KBM-7 (cell line): ENCODE data around the gene TBL1XR1.
A peak's percentile ranks its signal among the peaks of the same experiment; 100 is the strongest.
"Not testable (repeated sequence)": the region's sequence is repeated elsewhere in the genome, so short reads cannot be mapped to it uniquely, and the experiment has no call there.

ENCODE experiments used
- DNase-seq: peaks from one replicate; pipeline ENCODE4 v3.0.0-alpha.2; 2015
- in situ Hi-C: fragments of 300-500 bp; cut with MboI; formaldehyde crosslinking; loops from 2 replicates; pipeline ENCODE4 v1.14.3; 2020; ENCODE audit warnings: low sequenced_read_pairs, low pct_unique_long_range_greater_than_20kb, mixed read lengths

Gene TBL1XR1

DNA sequence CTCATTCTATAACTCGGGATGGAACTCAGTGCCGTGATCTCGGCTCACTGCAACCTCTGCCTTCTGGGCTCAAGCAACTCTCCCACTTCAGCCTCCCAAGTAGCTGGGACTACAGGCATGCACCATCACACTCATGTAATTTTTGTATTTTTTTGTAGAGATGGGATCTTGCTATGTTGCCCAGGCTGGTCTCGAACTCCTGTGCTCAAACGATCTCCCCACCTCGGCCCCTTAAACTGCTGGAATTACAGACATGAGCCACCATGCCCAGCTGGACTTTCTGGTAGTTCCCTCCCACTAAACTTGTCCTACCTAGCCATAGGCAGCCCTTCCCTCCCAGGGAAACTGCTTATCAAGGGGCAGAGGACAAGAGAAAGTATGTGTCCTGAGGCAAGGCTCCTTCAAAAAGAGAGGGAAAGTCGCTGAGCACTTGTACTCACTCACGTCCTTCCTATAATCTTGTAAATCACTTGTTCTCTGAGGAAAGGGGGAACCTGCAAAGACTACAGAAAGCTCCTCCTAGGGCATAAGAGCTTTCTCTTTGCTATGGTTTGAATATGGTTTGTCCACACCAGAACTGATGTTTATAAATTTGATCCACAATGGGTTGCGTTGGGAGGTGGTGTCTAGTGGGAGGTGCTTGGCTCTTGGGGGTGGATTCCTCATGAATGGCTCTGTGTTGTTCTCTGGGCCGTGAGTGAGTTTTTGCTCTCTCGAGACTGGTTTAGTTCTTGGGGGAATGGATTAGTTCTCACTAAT, 13.6 kb upstream of the TBL1XR1 start:
- in situ Hi-C loops, result no loop called here
- no peak for DNase-seq

DNA sequence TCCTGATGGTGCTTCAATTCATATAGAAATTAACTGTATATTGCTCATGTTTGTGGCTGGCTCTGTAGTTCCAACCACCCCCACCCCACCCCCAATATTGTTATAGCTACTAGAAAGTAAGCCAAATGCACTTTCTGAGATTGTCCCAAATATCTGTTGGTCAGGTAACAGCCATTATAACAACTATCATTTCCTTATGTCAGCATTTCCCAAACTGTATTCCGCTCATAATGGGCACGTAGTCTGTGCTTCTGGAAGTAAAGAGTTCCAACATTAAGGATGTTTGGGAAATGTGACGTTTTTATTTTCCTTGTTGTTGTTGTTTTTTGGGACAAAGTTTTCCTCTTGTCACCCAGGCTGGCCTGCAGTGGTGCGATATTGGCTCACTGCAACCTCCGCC, 12.2 kb upstream of the TBL1XR1 start:
- in situ Hi-C loops, result no loop called here

DNA sequence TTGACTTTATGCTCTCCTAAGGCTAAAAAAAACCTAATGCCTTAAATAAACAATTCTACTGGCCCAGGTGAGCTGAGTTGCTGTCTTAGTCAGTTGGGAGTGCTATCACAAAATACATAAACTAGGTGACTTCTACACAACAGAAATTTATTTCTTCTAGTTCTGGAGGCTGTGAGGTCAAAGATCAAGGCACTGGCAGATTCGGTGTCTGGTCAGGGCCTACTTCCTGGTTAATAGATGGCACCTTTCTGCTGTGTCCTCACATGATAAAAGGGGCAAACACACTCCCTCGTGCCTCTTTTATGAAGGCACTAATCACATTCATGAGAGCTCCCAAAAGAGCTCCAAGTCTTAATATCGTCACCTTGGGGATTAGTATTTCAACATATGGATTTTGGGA, 11.5 kb upstream of the TBL1XR1 start:
- DNase-seq, result no peak

More for the DNA sequence above, 12.2 kb upstream of the TBL1XR1 start:
- no peak for DNase-seq

DNA sequence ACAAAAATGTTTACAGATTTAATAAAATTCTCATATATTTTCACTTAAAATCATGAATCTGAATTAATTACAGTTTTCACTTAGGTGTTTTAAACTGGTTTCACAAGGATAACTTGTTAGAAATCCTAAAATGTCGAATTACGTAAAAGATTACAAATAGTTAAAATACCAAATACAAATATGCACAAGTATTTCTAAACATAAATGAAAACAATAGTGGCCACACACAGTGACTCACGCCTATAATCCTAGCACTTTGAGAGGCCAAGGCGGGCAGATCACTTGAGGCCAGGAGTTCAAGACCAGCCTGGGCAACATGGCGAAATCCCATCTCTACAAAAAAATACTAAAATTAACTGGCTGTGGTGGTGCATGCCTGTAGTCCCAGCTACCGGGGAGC, 10.9 kb upstream of the TBL1XR1 start:
- in situ Hi-C loops, result no loop called here
- no peak for DNase-seq

More for the DNA sequence above, 11.5 kb upstream of the TBL1XR1 start:
- in situ Hi-C loops, result no loop called here

DNA sequence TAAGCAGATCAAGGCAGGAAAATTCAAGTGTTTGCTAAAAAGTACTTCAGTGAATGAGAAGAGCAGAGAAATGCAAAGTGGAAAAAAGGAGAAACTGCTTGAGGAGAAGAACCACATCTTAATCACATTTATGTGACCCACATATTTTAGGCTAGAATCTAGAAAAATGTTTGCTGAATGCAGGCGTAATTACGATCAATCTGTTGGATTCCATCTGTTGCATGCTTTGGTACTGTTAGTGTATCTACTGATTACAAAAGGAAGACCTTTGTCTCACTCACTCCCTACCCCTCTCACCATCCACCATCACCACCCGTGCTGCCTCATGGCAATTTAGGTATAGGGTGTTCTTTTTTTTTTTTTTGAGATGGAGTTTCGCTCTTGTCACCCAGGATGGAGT, 9.7 kb upstream of the TBL1XR1 start:
- in situ Hi-C loops, result no loop called here
- DNase-seq, result no peak

DNA sequence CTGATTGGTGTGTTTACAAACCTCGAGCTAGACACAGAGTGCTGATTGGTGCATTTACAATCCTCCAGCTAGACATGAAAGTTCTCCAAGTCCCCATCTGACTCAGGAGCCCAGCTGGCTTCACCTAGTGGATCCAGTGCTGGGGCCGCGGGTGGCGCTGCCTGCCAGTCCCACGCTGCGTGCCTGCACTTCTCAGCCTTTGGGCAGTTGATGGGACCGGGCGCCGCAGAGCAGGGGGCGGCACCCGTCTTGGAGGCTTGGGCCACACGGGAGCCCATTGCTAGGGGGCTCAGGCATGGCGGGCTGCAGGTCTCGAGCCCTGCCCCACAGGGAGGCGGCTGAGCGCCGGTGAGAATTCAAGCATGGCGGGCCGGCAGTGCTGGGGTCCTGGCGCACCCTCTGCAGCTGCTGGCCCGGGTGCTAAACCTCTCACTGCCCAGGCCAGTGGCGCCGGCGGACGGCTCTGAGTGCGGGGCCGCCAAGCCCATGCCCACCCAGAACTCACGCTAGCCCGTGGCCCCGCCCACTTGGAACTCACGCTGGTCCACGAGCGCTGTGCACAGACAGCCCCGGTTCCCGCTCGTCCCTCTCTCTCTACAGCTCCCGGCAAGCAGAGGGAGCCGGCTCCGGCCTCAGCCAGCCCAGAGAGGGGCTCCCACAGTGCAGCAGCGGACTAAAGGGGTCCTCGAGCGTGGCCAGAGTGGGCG, 6.6 kb upstream of the TBL1XR1 start:
- DNase-seq, result no peak
- in situ Hi-C loops, result no loop called here

DNA sequence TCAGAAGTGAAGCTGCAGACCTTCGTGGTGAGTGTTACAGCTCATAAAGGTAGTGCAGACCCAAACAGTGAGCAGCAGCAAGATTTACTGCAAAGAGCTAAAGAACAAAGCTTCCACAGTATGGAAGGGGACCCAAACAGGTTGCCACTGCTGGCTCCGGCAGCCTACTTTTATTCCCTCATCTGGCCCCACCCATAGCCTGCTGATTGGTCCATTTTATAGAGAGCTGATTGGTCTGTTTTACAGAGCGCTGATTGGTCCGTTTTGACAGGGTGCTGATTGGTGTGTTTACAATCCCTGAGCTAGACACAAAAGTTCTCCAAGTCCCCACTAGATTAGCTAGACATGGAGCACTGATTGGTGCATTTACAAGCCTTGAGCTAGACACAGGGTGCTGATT, 5.7 kb upstream of the TBL1XR1 start:
- in situ Hi-C loops, DNase-seq: not testable (repeated sequence)

DNA sequence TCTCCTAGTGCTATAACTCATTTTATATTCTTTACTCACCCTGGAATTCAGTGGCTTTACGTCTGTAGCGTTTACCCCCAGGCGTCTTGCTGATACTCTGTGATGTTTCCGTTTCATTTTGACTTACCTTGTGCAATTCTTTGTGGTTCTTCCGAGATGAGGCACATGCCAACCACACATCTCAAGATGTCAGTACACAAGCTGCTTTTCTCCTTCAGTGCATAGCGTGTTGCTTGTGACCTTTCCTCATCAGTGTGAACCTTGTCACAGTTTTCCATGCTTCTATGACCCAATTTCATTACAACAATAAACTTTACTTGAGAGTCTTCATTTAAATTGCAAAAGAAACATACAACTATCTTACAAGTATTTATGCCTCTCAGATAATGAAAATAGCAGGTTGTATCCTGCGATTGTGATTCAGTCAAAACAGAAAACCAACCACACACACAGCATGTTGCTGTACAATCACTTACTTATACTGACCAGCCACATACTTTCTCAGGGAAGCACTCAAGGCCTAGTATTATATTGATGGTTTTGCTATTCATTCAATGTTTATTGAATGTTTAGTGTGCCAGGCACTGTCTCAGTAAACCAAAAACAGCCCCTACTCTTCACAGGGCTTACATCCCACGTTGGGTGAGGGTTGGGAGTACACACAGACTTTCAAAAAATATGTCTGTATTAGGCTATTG, 4.6 kb upstream of the TBL1XR1 start:
- peak; percentile 63 for DNase-seq
- in situ Hi-C loops, result no loop called here

DNA sequence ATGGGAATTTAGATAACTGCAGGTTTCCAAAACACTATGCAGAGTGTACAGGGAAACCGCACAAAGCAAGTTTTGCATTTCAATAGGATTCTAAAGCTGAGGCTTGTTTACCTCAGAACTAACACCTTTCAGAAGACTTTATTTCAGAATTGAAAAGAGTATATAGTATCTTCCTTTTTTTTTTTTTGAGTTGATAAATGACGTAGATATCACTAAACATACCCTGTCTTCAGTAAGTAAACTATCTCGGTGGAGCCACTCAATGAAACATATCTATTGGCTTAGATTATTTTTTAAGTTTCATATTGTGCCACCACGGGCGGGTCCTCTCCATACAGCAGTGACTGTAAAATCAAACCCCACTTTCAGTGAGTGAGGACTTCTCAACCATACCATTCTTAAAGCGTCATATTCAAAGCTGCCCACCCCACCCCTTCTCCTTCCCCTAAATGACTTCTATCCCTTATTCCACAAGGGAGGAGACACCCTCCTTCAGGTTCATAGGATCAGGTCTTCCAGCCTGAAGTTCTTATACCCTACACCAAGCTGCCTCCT, 2.0 kb upstream of the TBL1XR1 start:
- in situ Hi-C loops, result loop anchor here (10.0 kb wide), 1 partner anchor 156 kb away; no protein-coding TSS in a partner anchor
- DNase-seq, result no peak

DNA sequence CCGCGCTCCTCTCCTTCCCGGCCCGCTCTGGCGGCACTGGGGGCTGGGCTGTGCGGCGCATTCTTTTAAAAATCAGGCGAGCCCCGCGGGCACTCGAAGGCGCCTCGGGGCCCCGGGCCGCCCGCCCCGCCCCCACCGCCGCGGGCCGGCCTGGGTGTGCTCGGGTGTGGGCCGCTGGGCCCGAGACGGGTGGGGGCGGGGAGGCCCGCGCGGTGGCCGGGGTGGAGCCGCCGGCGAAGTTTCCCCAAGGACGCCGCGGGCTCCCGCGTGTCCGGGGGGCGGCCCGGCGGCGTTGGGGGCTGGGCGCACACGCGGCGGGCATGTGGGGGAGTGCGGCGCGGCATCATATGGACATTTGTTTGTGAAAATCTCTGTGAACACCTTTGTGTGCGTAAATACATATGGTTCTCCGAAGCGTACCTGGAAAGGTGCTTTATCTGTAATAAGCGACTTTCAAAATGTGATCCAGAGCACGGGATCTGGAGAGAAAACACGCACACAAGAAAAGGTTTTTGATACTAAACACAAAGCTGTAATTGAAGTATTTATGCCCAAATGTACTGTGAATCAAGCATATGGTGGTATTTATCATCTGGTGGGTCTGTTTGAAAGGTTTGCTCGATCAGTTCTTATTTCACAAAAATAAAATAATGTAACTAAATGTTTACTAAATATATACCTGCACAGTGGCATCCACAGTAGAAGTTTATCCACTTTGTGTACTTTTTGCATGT, 612 bp upstream of the TBL1XR1 start:
- in situ Hi-C loops, result loop anchor here (10.0 kb wide), 1 partner anchor 157 kb away; no protein-coding TSS in a partner anchor
- DNase-seq, result peak; percentile 41

DNA sequence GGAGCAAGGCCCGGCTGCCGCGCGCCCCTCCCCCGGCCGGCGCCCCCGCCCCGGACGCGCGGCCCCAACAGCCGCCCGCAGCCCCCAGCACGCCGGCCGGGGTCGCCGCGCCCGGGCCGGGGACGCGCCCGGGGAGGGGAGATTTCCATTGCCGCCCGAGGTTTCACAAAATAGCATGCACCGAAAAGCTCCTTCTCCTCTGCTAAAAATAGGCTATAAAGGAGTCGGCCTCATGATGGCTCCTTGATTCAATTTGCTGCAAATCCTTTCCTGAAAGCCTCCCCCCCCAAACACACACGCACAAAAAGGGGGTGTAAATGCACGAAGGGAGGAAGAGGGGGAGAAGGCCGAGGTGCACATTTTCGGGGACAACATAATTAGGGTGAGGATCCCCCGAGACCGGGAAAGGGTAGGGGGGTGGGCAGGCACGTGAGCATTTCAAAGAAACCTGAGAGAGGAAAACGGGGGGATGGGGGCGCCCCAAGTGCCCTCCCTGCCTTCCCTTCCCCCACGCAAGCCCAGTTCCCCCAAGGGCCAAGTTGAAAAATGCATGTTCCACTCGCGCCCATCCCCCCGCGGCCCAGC, 734 bp downstream of the TBL1XR1 start:
- in situ Hi-C loops, result loop anchor here (10.0 kb wide), 1 partner anchor 158 kb away; no protein-coding TSS in a partner anchor
- peak; percentile 72 for DNase-seq

DNA sequence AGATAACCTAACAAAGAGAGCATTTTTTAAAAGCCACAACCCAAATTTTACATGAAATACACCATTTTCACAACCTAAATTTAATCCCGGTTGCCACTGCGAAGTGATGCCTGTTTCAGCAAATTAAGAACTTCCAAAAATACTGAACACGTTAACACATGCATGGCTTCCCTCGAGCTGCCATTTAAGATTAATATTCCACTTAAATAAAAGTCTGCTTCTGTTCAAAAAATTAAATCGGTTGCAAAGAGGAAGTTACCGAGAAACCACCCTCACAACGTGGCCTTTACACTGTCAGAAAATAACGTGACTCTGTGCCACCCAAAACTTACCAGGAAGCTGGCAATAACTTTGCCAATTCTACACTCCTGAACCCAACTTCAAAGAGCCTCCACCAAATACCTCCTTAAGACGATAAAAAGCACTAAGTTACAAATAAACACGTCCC, 1.2 kb downstream of the TBL1XR1 start:
- peak; percentile 82 for DNase-seq
- in situ Hi-C loops, result loop anchor here (10.0 kb wide), 1 partner anchor 159 kb away; no protein-coding TSS in a partner anchor

DNA sequence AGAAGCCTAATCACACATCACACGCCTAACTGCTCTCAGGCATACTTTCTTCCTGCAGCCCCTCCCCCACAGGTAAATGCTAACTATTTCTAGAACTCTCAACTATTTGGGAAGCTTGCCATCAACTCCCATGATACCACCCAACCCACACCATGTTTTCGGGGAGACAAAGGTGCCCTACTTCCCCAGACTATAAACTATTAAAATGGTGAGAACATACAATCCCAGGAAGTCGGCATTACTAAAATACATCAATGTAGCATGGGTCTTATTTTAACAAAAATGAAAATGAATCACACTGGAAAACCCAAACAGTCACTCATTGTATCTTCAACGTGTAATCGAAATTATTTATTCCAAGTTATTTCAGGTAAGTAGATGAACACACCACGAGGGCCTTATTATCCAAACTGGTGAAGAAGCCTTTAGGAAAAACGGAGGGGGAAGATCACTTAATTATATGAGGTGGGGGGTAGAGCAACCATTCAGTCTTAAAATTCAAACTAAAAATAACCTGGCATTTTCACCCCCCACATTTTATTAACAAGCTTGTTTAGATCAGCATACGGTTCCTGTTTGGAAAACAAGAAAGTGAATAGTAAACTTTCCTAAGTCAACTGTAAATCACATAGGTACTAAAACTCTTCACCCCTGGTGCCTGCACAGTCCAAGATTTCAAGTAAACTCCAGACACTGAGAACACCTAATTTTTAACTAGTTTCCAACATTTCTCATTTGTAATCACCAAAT, 1.9 kb downstream of the TBL1XR1 start:
- DNase-seq, result peak; percentile 66
- in situ Hi-C loops, result loop anchor here (10.0 kb wide), 1 partner anchor 159 kb away; no protein-coding TSS in a partner anchor

DNA sequence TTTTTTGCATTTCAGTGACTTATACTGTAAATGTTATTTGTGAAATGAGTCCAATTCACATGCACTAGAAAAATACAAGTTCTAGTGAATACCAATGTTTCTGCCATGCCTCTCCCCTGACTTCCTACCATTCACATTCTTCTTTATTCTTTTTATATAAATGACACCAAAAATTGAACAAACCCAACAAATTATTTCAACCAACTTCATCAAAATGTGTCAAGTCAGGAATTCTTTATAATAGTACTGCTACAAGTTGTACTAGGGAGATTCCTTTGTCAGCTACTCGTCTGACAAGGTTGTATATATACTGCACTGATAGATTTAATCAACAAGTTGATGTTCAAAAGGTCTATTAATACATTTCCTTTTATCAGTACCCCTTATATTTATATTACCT, 3.0 kb downstream of the TBL1XR1 start:
- in situ Hi-C loops, result loop anchor here (10.0 kb wide), 1 partner anchor 161 kb away; no protein-coding TSS in a partner anchor
- no peak for DNase-seq

DNA sequence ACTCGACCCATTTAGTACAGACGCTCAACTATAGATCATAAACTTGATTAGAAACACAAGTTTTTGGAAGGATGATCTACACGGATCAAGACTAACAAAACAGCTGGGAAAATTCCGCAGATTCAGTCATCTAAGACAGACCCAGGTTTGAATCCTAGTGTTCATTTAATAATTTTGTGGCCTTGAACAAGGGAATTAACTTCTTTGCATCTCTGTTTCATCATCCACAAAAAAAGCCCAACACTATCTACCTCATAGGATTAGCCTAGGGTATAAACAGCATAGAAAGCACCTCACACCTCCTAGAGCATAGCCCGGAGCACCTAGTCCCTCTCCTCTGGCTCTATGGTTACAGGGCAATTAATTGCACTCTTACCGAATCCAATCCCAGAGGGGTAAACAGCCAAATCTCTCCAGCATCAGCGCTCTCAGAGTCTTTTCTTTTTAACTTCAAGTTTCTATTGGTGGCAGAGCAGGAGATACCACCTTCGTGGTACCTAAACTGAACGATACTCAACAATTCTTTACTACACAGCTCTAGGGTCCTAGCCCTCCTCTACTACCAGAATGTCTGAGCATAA, 3.5 kb downstream of the TBL1XR1 start:
- in situ Hi-C loops, result loop anchor here (10.0 kb wide), 1 partner anchor 161 kb away; no protein-coding TSS in a partner anchor
- no peak for DNase-seq

DNA sequence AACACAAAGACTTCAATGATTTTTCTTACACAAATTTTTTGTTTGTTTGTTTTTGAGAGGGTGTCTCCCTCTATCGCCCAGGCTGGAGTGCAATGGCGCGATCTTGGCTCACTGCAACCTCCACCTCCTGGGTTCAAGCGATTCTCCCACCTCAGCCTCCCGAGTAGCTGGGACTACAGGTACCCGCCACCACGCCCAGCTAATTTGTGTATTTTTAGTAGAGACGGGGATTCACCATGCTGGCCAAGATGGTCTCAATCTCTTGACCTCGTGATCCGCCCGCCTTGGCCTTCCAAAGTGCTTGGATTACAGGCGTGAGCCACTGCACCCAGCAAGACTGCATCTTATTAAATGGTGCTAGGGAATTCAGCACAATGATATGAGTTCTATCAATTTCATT, 4.0 kb downstream of the TBL1XR1 start:
- in situ Hi-C loops, result loop anchor here (10.0 kb wide), 1 partner anchor 162 kb away; no protein-coding TSS in a partner anchor
- DNase-seq, result not testable (repeated sequence)
